Fibroblast of peridontal ligament (primary cell): ENCODE results near the gene ASTN2.

Experiments
- DNase-seq: peaks from one replicate; pipeline ENCODE4 v3.0.0-alpha.2; 2010; ENCODE audit errors: extremely low read depth

Gene ASTN2

GRCh38 chr9:117245175-117245829 lies 169.6 kb downstream of the ASTN2 start:
- DNase-seq: no peak

- DNase-seq: no peak
Measured at GRCh38 chr9:117242082-117242481, 172.8 kb downstream of the ASTN2 start.

- no peak for DNase-seq
Measured at GRCh38 chr9:117239428-117239827, 175.4 kb downstream of the ASTN2 start.

GRCh38 chr9:117234103-117234502 lies 180.8 kb downstream of the ASTN2 start:
- DNase-seq: no peak

- DNase-seq: no peak
Measured at GRCh38 chr9:117233016-117233415, 181.8 kb downstream of the ASTN2 start.

GRCh38 chr9:117232281-117232680 lies 182.6 kb downstream of the ASTN2 start:
- no peak for DNase-seq

- no peak for DNase-seq
Measured at GRCh38 chr9:117231012-117231411, 183.8 kb downstream of the ASTN2 start.

- DNase-seq: no peak
Measured at GRCh38 chr9:117224695-117225094, 190.2 kb downstream of the ASTN2 start.

- no peak for DNase-seq
Measured at GRCh38 chr9:117218951-117219350, 195.9 kb downstream of the ASTN2 start.

GRCh38 chr9:117214416-117214815 lies 200.4 kb downstream of the ASTN2 start:
- DNase-seq: no peak

- no peak for DNase-seq
Measured at GRCh38 chr9:117211280-117211679, 203.6 kb downstream of the ASTN2 start.

GRCh38 chr9:117205806-117206205 lies 209.1 kb downstream of the ASTN2 start:
- DNase-seq: no peak

GRCh38 chr9:117204971-117205370 lies 209.9 kb downstream of the ASTN2 start:
- DNase-seq: no peak

- no peak for DNase-seq
Measured at GRCh38 chr9:117191504-117192261, 223.2 kb downstream of the ASTN2 start.

- no peak for DNase-seq
Measured at GRCh38 chr9:117189121-117189520, 225.7 kb downstream of the ASTN2 start.

GRCh38 chr9:117188394-117188793 lies 226.5 kb downstream of the ASTN2 start:
- no peak for DNase-seq

GRCh38 chr9:117187498-117187897 lies 227.4 kb downstream of the ASTN2 start:
- no peak for DNase-seq

GRCh38 chr9:117184173-117184572 lies 230.7 kb downstream of the ASTN2 start:
- no peak for DNase-seq

GRCh38 chr9:117182046-117182445 lies 232.8 kb downstream of the ASTN2 start:
- DNase-seq: no peak

- no peak for DNase-seq
Measured at GRCh38 chr9:117180896-117181445, 233.9 kb downstream of the ASTN2 start.

- no peak for DNase-seq
Measured at GRCh38 chr9:117178596-117179375, 236.1 kb downstream of the ASTN2 start.

- no peak for DNase-seq
Measured at GRCh38 chr9:117170567-117170966, 244.3 kb downstream of the ASTN2 start.
